GM13976 (cell line): ENCODE results near the gene CD58.

Experiments used
- DNase-seq: peaks from one replicate; pipeline ENCODE4 v3.0.0; 2012; ENCODE audit warnings: low spot score
- CTCF ChIP-seq: IDR thresholded peaks from 2 replicates; pipeline ENCODE4 v1.5.1; 2012; ENCODE audit warnings: borderline replicate concordance, mild to moderate bottlenecking; ENCODE audit not compliant: insufficient read depth; ENCODE audit errors: extremely low read depth, missing control alignments, control extremely low read depth
- in situ Hi-C: fragments of 300-500 bp; cut with MboI; formaldehyde crosslinking; loops from one replicate; pipeline ENCODE4 v1.12.0; 2022; ENCODE audit warnings: low sequenced_read_pairs, mixed read lengths, inconsistent platforms; ENCODE audit not compliant: unreplicated experiment

CD58 gene

GRCh38 chr1:116506132-116507004, 64.5 kb downstream of the CD58 start:
- TF ChIP-seq CTCF: no peak
- no peak for DNase-seq

DNA sequence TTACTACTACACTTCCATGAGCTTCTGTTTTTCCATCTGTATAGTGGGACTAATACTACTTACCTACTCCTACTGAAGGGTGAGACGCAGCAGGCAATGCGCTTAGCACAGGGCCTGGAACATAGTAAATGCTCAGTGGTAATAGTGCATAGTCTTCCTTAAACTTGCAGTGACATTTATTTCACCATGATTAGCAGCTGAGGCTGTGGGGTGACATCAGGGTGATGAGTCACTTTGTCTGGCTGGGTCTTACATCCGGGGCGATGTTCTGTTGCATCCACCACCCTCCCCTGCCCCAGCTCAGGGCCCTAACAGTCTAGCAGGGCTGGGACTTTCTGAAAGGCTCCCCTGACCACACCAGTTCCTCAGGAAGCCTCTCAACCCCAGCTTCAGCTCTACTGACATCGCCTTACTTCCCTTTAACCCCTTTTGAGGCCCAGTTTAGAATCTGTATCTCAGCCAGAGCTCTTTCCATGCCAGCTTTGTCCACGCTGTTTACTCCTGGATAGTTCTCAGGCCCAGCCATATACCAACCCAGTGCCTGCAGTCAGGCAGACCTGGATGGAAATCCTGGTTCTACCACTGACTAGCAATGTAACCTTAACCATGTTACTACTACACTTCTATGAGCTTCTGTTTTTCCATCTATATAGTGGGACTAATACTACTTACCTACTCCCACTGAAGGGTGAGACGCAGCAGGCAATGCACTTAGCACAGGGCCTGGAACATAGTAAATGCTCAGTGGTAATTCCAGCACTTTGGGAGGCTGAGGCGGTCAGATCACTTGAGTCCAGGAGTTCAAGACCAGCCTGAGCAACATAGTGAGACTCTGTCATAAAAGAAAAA, 66.3 kb downstream of the CD58 start:
- in situ Hi-C loops: no loop called here
- DNase-seq: peak; percentile 86
- TF ChIP-seq CTCF: no peak

More at GRCh38 chr1:116506132-116507004, 64.5 kb downstream of the CD58 start:
- in situ Hi-C loops: no loop called here

GRCh38 chr1:116503546-116504307, 67.1 kb downstream of the CD58 start:
- DNase-seq: no peak
- in situ Hi-C loops: no loop called here
- TF ChIP-seq CTCF: no peak

- DNase-seq: no peak
- TF ChIP-seq CTCF: no peak
- in situ Hi-C loops: no loop called here
These were observed 68.0 kb downstream of the CD58 start for GRCh38 chr1:116502671-116503314.

DNA sequence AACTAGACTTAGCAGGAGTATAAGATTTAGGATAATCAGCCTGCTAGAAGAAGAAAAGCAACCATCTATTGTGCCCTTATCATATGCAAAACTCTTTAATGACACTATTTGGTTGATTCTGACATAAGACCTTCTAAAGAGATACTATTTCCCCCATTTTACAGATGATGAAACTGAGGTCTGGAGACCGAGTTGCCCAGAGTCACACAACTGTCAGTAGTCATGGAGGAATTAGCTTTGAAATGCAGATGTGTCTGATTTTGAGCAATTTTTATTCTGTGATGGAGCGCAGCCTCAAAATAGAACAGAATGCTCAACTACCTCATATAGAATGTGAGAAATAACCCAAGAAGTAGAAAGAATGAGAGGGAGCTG, 69.0 kb downstream of the CD58 start:
- in situ Hi-C loops: no loop called here
- TF ChIP-seq CTCF: no peak
- no peak for DNase-seq
